EL (cell line): ENCODE results near the gene PRMT2.
"Not testable (repeated sequence)": the region's sequence is repeated elsewhere in the genome, so short reads cannot be mapped to it uniquely, and the experiment has no call there.

Source experiments
- DNase-seq: peaks from one replicate; pipeline ENCODE4 v3.0.0-alpha.2; 2016

Gene PRMT2

GRCh38 chr21:46618738-46619379 lies 16.6 kb upstream of the PRMT2 start:
- no peak for DNase-seq

GRCh38 chr21:46619846-46620245 lies 15.6 kb upstream of the PRMT2 start:
- peak; percentile 45 for DNase-seq

GRCh38 chr21:46620846-46621245 lies 14.6 kb upstream of the PRMT2 start:
- DNase-seq: no peak

- DNase-seq: no peak
Measured at GRCh38 chr21:46621457-46622182, 13.9 kb upstream of the PRMT2 start.

- DNase-seq: no peak
Measured at GRCh38 chr21:46622226-46622625, 13.2 kb upstream of the PRMT2 start.

GRCh38 chr21:46624050-46624449 lies 11.4 kb upstream of the PRMT2 start:
- no peak for DNase-seq

- DNase-seq: no peak
Measured at GRCh38 chr21:46625759-46626158, 9.7 kb upstream of the PRMT2 start.

- DNase-seq: no peak
Measured at GRCh38 chr21:46626536-46626935, 8.9 kb upstream of the PRMT2 start.

- no peak for DNase-seq
Measured at GRCh38 chr21:46626975-46627501, 8.4 kb upstream of the PRMT2 start.

- peak; percentile 19 for DNase-seq
Measured at GRCh38 chr21:46627726-46628125, 7.7 kb upstream of the PRMT2 start.

GRCh38 chr21:46628868-46629267 lies 6.6 kb upstream of the PRMT2 start:
- no peak for DNase-seq

GRCh38 chr21:46630915-46631314 lies 4.6 kb upstream of the PRMT2 start:
- DNase-seq: not testable (repeated sequence)

- DNase-seq: no peak
Measured at GRCh38 chr21:46633566-46633965, 1.9 kb upstream of the PRMT2 start.

GRCh38 chr21:46634427-46634826 lies 1.0 kb upstream of the PRMT2 start:
- DNase-seq: no peak

GRCh38 chr21:46634966-46635323 lies 529 bp upstream of the PRMT2 start:
- DNase-seq: peak; percentile 90

- DNase-seq: no peak
Measured at GRCh38 chr21:46636181-46636512, 673 bp downstream of the PRMT2 start.

- DNase-seq: no peak
Measured at GRCh38 chr21:46636550-46637285, 1.2 kb downstream of the PRMT2 start.

- DNase-seq: no peak
Measured at GRCh38 chr21:46637952-46638746, 2.7 kb downstream of the PRMT2 start.

- peak; percentile 26 for DNase-seq
Measured at GRCh38 chr21:46639489-46640386, 4.3 kb downstream of the PRMT2 start.

GRCh38 chr21:46641656-46642055 lies 6.2 kb downstream of the PRMT2 start:
- no peak for DNase-seq

- no peak for DNase-seq
Measured at GRCh38 chr21:46643379-46644177, 8.1 kb downstream of the PRMT2 start.
